GM19099 (cell line): ENCODE data around the gene WASL.

ENCODE experiments used
- POLR2A ChIP-seq: IDR thresholded peaks from 3 replicates; pipeline ENCODE4 v1.6.1; 2011; ENCODE audit warnings: low read depth; ENCODE audit not compliant: insufficient read length; ENCODE audit errors: extremely low read depth

Gene WASL

GRCh38 chr7:123724817-123725253 is 24.0 kb downstream of the WASL start:
- no peak for TF ChIP-seq POLR2A

GRCh38 chr7:123723913-123724312 is 24.9 kb downstream of the WASL start:
- TF ChIP-seq POLR2A = no peak

GRCh38 chr7:123719197-123719721 is 29.5 kb downstream of the WASL start:
- no peak for TF ChIP-seq POLR2A

GRCh38 chr7:123718773-123719172 is 30.0 kb downstream of the WASL start:
- TF ChIP-seq POLR2A = no peak

- no peak for TF ChIP-seq POLR2A
Observed at GRCh38 chr7:123717689-123718088, 31.1 kb downstream of the WASL start.

- no peak for TF ChIP-seq POLR2A
Observed at GRCh38 chr7:123716877-123717276, 31.9 kb downstream of the WASL start.

- TF ChIP-seq POLR2A = no peak
Observed at GRCh38 chr7:123715799-123716198, 33.0 kb downstream of the WASL start.

GRCh38 chr7:123715198-123715597 is 33.6 kb downstream of the WASL start:
- TF ChIP-seq POLR2A = no peak

- no peak for TF ChIP-seq POLR2A
Observed at GRCh38 chr7:123714296-123715080, 34.3 kb downstream of the WASL start.

- no peak for TF ChIP-seq POLR2A
Observed at GRCh38 chr7:123712619-123713018, 36.2 kb downstream of the WASL start.

- TF ChIP-seq POLR2A = no peak
Observed at GRCh38 chr7:123711832-123712293, 36.9 kb downstream of the WASL start.

- TF ChIP-seq POLR2A = no peak
Observed at GRCh38 chr7:123710683-123711082, 38.1 kb downstream of the WASL start.

GRCh38 chr7:123709525-123709924 is 39.3 kb downstream of the WASL start:
- no peak for TF ChIP-seq POLR2A

GRCh38 chr7:123705211-123705901 is 43.4 kb downstream of the WASL start:
- no peak for TF ChIP-seq POLR2A

- no peak for TF ChIP-seq POLR2A
Observed at GRCh38 chr7:123695944-123696677, 52.7 kb downstream of the WASL start.
